A673 (cell line): Measurements from ENCODE around the gene WDR31. TPM values are rescaled to one million over a fixed set of nuclear protein-coding genes. Genes with fewer than 3 reads are reported as not detected.

Source experiments
- total RNA-seq: library from RNA; stranded (reverse); gene quantifications from 2 replicates; pipeline ENCODE4 v1.2.3, GENCODE V29; 2021

Gene WDR31
- total RNA-seq, 1 experiment from 2014 or later, result 1.3 TPM

Other genes starting within 250 kb of the WDR31 start
- 2.8 and 3.4 TPM in 2 replicates for gene SLC31A2, start 189.3 kb downstream of the WDR31 start, total RNA-seq
- 22.0 and 23.5 TPM in 2 replicates for gene FKBP15, start 119.0 kb downstream of the WDR31 start, total RNA-seq
- gene SLC31A1, start 118.7 kb downstream of the WDR31 start, total RNA-seq, result 31.9 and 32.7 TPM in 2 replicates
- gene CDC26, start 64.7 kb downstream of the WDR31 start, total RNA-seq, result 17.9 and 25.4 TPM in 2 replicates
- 54.4 and 59.8 TPM in 2 replicates for gene PRPF4, start 64.6 kb downstream of the WDR31 start, total RNA-seq
- not detected in 2 replicates for gene RNF183, start 36.9 kb downstream of the WDR31 start, total RNA-seq
- not detected in 2 replicates for gene BSPRY, start 9.3 kb upstream of the WDR31 start, total RNA-seq
- 9.2 and 9.4 TPM in 2 replicates for gene HDHD3, start 36.7 kb upstream of the WDR31 start, total RNA-seq
- gene ALAD, start 61.0 kb upstream of the WDR31 start, total RNA-seq, result 18.9 and 20.9 TPM in 2 replicates
- 98.1 and 109 TPM in 2 replicates for gene POLE3, start 70.4 kb upstream of the WDR31 start, total RNA-seq
- 0.81 and 1.5 TPM in 2 replicates for gene C9orf43, start 70.5 kb upstream of the WDR31 start, total RNA-seq
- gene RGS3, start 123.5 kb upstream of the WDR31 start, total RNA-seq, result 19.2 and 19.8 TPM in 2 replicates